NCI-H1694 treated with DMSO at 0.1 percent for 48 hours (cell line): ENCODE measurements around the gene LONRF2.

Experiments
- DNase-seq: peaks from one replicate; lab custom pipeline; 2025; lab: John Stamatoyannopoulos, UW

LONRF2 gene

DNA sequence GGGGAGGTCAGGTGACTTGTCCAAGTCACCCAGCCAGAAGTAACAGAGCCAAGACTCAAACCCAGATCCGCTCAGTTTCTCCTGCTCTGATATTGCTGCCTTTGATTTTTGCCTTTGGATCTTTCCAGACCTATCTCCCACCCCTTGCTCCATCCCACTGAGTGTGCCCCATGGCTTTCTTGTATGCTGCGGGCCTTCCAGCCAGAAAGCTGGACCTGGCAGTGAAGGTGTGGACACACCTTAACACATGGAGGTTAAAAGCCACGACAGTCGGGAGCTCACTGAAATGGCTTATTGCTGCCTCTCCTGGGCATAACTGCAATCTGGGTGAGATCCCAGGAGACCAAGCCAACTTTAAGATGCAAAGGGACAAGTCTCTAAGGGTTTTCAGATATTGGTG lies 86.7 kb downstream of the LONRF2 start:
- no peak for DNase-seq

DNA sequence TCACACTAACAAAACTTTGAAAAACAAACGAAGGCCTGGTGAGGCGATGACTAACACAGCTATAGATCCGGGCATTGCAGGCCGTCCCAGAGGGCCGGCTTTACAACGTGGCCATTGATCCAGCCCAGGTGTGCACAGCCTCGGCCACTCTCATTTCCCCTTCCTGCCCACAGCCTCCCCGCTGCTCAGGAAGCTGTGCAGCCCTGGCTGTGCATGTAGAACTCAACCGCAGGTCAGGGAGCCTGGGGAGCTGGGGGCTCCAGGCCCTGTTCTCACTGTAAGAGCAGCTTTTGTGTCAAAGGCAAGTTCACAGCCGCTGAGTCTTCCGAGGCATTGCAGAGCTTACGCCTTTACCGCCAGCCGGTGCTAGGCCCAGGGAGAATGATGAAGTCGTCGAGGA lies 87.2 kb downstream of the LONRF2 start:
- no peak for DNase-seq

- no peak for DNase-seq
Observed at GRCh38 chr2:100234141-100234540, 88.2 kb downstream of the LONRF2 start.

GRCh38 chr2:100233061-100233460 lies 89.2 kb downstream of the LONRF2 start:
- no peak for DNase-seq

DNA sequence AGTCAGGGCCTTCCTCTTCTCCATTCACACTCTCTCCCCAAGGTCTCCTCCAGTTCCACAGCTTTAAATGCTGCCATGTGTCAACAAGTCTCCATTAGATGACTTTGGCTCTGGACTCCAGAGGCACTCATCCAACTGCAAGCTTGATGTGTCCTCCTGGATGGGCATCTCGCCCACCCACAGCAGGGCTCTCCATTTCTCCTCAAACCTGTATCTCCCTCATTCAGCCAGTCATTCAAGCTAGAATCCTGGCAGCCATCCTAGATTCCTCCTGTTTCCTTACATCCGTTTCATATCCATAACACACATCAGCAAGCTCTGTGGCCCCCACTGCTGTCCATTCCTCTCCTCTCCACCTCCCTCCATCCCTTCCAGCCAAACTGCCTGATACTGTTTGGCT lies 91.5 kb downstream of the LONRF2 start:
- no peak for DNase-seq

DNA sequence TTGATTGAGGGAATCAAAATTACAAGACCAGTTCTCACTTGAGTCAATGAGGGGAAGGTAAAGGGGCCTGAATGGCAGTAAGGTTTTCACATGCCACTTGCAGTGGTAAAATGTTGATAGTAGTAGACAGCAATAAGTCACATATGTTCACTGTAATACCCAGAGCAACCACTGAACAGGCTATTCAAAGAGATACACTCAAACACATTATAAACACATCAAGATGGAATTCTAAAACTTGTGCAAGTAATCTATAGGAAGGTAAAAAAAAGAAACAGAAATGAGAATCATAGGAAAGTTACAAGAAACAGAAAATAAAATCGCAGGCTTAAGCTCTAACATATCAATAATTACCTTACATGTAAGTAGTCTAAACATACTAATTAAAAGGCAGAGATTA lies 93.3 kb downstream of the LONRF2 start:
- no peak for DNase-seq

DNA sequence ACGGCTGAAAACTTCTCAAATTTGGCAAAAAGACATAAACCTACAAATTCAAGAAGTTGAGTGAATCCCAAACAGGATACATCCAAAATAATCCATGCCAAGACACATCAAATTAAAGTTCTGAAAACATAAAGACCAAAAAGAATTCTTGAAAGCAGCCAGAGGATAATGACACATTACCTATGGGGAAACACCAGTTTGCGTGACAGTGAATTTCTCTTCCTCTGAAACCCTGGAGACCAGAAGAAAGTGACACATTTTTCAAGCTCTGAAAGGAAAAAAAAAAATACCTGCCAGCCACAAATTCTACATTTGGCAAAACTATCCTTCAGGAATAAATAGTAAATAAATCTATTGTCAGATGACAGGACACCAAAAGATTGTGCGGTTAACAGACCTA lies 93.9 kb downstream of the LONRF2 start:
- no peak for DNase-seq

- DNase-seq = no peak
Observed at GRCh38 chr2:100224988-100225710, 97.2 kb downstream of the LONRF2 start.

- no peak for DNase-seq
Observed at GRCh38 chr2:100223502-100223901, 98.8 kb downstream of the LONRF2 start.
